Mucosa of descending colon (tissue), 3 donors: ENCODE measurements around the gene MCTP1. TPM values are rescaled to one million over a fixed set of nuclear protein-coding genes. Genes with fewer than 3 reads are reported as not detected.

Experiments used
- ATAC-seq: fragments of 200-7000 bp; cut with Tn5 transposase; one replicate; pipeline ENCODE4 v1.9.1; 2020; ENCODE audit warnings: mild to moderate bottlenecking, moderate library complexity
- DNase-seq, 3 donors: peaks; one replicate each; pipeline ENCODE4 v3.0.0-alpha.2; 2020
- H3K36me3 ChIP-seq: fragments of 200-600 bp; one replicate; pipeline ENCODE4 v1.8.0; 2021; ENCODE audit warnings: low read depth, mild to moderate bottlenecking
- H3K4me1 ChIP-seq: fragments of 200-600 bp; one replicate; pipeline ENCODE4 v1.8.0; 2021; ENCODE audit warnings: low read depth, mild to moderate bottlenecking
- H3K4me3 ChIP-seq: fragments of 200-600 bp; one replicate; pipeline ENCODE4 v1.8.0; 2021; ENCODE audit warnings: mild to moderate bottlenecking
- H3K9me3 ChIP-seq: fragments of 200-600 bp; one replicate; pipeline ENCODE4 v1.8.0; 2021; ENCODE audit warnings: mild to moderate bottlenecking
- CTCF ChIP-seq: fragments of 200-600 bp; IDR thresholded peaks from one replicate; pipeline ENCODE4 v1.8.0; 2022; ENCODE audit warnings: antibody characterized with exemption, mild to moderate bottlenecking
- intact Hi-C, 2 donors: fragments of 100-400 bp; cut with DNase I in 1 of 2; cut with micrococcal nuclease in 1 of 2; formaldehyde crosslinking; loops; one replicate each; pipeline versions ENCODE4 v1.11.0 to v1.11.1; 2022; cut with DNase I, micrococcal nuclease
- total RNA-seq, 3 donors: library from RNA; stranded (reverse); fragmentation: NEBNext Ultra II Directional in 2 of 3; extraction: Animal tissue kit (Norgen Biotek cat#: 25700) in 2 of 3; gene quantifications; one replicate each; pipeline versions ENCODE4 v1.2.1 to v1.2.4, GENCODE V29; 2021 to 2023
- donor health status: DM: no; HTN: no; CAD: no; lungs with moderate emphysema.
- donor health status: DM: no; HTN: no; CAD: no.
- donor health status: DM: no; HTN: yes; CAD: no.

The MCTP1 gene
- total RNA-seq, 3 donors from 2014 or later, result 6.8 to 12.3 (median 7.7) TPM

- no peak for ATAC-seq
Observed at GRCh38 chr5:94893412-94894135, 391.3 kb downstream of the MCTP1 start.

GRCh38 chr5:94891972-94892371, 392.9 kb downstream of the MCTP1 start:
- TF ChIP-seq CTCF, result no peak
- ATAC-seq (no peak), DNase-seq (no peak)
- H3K4me3 ChIP-seq, result no peak overlapping the region
- no peaks in the 10 kb centered on the region for H3K9me3 ChIP-seq
- intact Hi-C loops, result no loop called here
- H3K36me3 ChIP-seq, result no peaks in the 10 kb centered on the region
- no peaks in the 10 kb centered on the region for H3K4me1 ChIP-seq

More at GRCh38 chr5:94893412-94894135, 391.3 kb downstream of the MCTP1 start:
- H3K4me1 ChIP-seq, result no peaks in the 10 kb centered on the region
- no peak overlapping the region for H3K4me3 ChIP-seq
- no peak for DNase-seq
- H3K9me3 ChIP-seq, result no peaks in the 10 kb centered on the region
- no peaks in the 10 kb centered on the region for H3K36me3 ChIP-seq
- intact Hi-C loops, result no loop called here
- no peak for TF ChIP-seq CTCF

- intact Hi-C loops, result no loop called here
- H3K36me3 ChIP-seq, result no peaks in the 10 kb centered on the region
- H3K4me1 ChIP-seq, result no peaks in the 10 kb centered on the region
- TF ChIP-seq CTCF, result no peak
- no peak overlapping the region for H3K4me3 ChIP-seq
- no peak for DNase-seq
- no peak for ATAC-seq
- H3K9me3 ChIP-seq, result no peaks in the 10 kb centered on the region
Observed at GRCh38 chr5:94891565-94891964, 393.3 kb downstream of the MCTP1 start.

GRCh38 chr5:94890907-94891306, 394.0 kb downstream of the MCTP1 start:
- Histone ChIP-seq H3K36me3 (no peaks in the 10 kb centered on the region), H3K4me3 (no peak overlapping the region), H3K9me3 (no peaks in the 10 kb centered on the region), H3K4me1 (no peaks in the 10 kb centered on the region)
- intact Hi-C loops, result no loop called here
- ATAC-seq, result no peak
- no peak for DNase-seq
- TF ChIP-seq CTCF, result no peak

- Histone ChIP-seq H3K36me3 (no peaks in the 10 kb centered on the region), H3K4me3 (no peak overlapping the region), H3K4me1 (no peaks in the 10 kb centered on the region), H3K9me3 (no peaks in the 10 kb centered on the region)
- intact Hi-C loops, result no loop called here
- TF ChIP-seq CTCF, result no peak
- ATAC-seq, result no peak
- no peak for DNase-seq
Observed at GRCh38 chr5:94888674-94889073, 396.2 kb downstream of the MCTP1 start.

- no peak for TF ChIP-seq CTCF
Observed at GRCh38 chr5:94885931-94886330, 399.0 kb downstream of the MCTP1 start.

More at GRCh38 chr5:94885931-94886330, 399.0 kb downstream of the MCTP1 start:
- intact Hi-C loops, result no loop called here
- no peak for DNase-seq
- no peak for ATAC-seq
- Histone ChIP-seq H3K4me3 (no peak overlapping the region), H3K9me3 (no peaks in the 10 kb centered on the region), H3K4me1 (no peaks in the 10 kb centered on the region), H3K36me3 (no peaks in the 10 kb centered on the region)
